Endothelial cell of umbilical vein (primary cell): ENCODE data around the gene ARHGEF39.

Experiments used
- EZH2 ChIP-seq: IDR thresholded peaks from 2 replicates; pipeline ENCODE4 v1.6.1; 2012; ENCODE audit warnings: borderline replicate concordance, low read depth, mild to moderate bottlenecking, moderate library complexity, low read length, inconsistent platforms; ENCODE audit not compliant: severe bottlenecking
- FOS ChIP-seq: IDR thresholded peaks from 2 replicates; pipeline ENCODE4 v1.6.1; 2011; ENCODE audit warnings: mild to moderate bottlenecking, low read length, moderate library complexity, borderline replicate concordance; ENCODE audit not compliant: insufficient read depth
- GATA2 ChIP-seq: IDR thresholded peaks from 2 replicates; pipeline ENCODE4 v1.7.0; 2011; ENCODE audit warnings: low read depth, mild to moderate bottlenecking, moderate library complexity, mixed read lengths, low read length; ENCODE audit not compliant: insufficient read length, insufficient read depth
- MYC ChIP-seq: IDR thresholded peaks from one replicate; pipeline ENCODE4 v1.6.1; 2011; ENCODE audit warnings: mild to moderate bottlenecking, low read depth, low read length
- POLR2A ChIP-seq: IDR thresholded peaks from 2 replicates; pipeline ENCODE4 v1.6.1; 2012; ENCODE audit warnings: low read depth, mild to moderate bottlenecking, control low read depth, low read length
- POLR2AphosphoS5 ChIP-seq: IDR thresholded peaks from 2 replicates; pipeline ENCODE4 v1.6.1; 2012; ENCODE audit warnings: low read depth, mild to moderate bottlenecking, control low read depth, low read length, moderate library complexity; ENCODE audit not compliant: insufficient read depth
- TF ChIP-seq, protein P1 (sequence below), 2 donors: IDR thresholded peaks; 1 replicate in 1 of 2; 2 replicates in 1 of 2; pipeline ENCODE4 v1.5.1; 2011; ENCODE audit warnings: low read length in 2 of 2, mild to moderate bottlenecking in 2 of 2, moderate library complexity in 2 of 2, control low read depth in 1 of 2, inconsistent platforms in 1 of 2, low read depth in 1 of 2; ENCODE audit not compliant: insufficient read depth in 1 of 2; ENCODE audit errors: extremely low read depth in 1 of 2
- TF ChIP-seq, protein P2 (sequence below): IDR thresholded peaks from 2 replicates; pipeline ENCODE4 v1.6.1; 2011; ENCODE audit not compliant: insufficient read depth, insufficient read length

DNA sequence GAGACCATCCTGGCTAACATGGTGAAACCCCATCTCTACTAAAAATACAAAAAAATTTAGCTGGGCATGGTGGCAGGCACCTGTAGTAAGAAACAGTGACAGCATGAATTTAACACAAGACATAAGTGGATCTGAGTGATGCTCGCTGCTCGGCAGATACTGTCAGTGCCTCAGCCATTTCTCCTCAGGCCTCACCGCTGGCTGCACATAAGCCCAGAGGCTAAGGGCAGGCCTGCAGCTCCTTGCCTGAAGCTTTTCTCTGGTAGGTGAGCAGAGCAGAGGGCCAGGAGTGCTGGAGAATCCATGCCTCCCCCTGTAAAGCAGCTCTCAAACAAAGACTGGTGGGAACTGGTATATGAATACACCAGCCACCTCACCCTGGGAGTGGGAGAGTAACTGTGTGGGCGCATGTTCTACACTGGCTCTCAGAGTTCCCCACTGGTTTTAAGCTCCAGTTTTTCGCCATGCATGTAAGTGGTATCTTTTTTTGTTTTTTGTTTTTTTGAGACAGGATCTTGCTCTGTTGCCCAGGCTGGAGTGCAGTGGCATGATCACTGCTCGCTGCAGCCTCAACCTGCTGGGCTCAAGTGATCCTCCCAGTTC lies 36.5 kb downstream of the ARHGEF39 start:
- TF ChIP-seq, protein P1, sequence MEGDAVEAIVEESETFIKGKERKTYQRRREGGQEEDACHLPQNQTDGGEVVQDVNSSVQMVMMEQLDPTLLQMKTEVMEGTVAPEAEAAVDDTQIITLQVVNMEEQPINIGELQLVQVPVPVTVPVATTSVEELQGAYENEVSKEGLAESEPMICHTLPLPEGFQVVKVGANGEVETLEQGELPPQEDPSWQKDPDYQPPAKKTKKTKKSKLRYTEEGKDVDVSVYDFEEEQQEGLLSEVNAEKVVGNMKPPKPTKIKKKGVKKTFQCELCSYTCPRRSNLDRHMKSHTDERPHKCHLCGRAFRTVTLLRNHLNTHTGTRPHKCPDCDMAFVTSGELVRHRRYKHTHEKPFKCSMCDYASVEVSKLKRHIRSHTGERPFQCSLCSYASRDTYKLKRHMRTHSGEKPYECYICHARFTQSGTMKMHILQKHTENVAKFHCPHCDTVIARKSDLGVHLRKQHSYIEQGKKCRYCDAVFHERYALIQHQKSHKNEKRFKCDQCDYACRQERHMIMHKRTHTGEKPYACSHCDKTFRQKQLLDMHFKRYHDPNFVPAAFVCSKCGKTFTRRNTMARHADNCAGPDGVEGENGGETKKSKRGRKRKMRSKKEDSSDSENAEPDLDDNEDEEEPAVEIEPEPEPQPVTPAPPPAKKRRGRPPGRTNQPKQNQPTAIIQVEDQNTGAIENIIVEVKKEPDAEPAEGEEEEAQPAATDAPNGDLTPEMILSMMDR (IDR thresholded peaks at IDR 0.05; ENCODE audit: extremely low read depth in 1 of 2, insufficient read depth in 1 of 2, low read depth in 1 of 2, low read length in 2 of 2), result no peak
- TF ChIP-seq EZH2 (no peak), POLR2AphosphoS5 (no peak), POLR2A (no peak), MYC (no peak), GATA2 (no peak), FOS (no peak)
- TF ChIP-seq, protein P2, sequence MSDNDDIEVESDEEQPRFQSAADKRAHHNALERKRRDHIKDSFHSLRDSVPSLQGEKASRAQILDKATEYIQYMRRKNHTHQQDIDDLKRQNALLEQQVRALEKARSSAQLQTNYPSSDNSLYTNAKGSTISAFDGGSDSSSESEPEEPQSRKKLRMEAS, result no peak
